Measurements from ENCODE around the gene CCND2.
A peak's percentile ranks its signal among the peaks of the same experiment; 100 is the strongest.

CCND2 gene

GRCh38 chr12:4268329-4269181 lies 5.0 kb upstream of the CCND2 start:
- H3K4me3 Mint-ChIP-seq, result peak overlapping the region; percentile 97
- peaks cover 2% of the 10 kb centered on the region for H3K36me3 Mint-ChIP-seq (ENCODE audit: low read depth)
- peaks cover 25% of the 10 kb centered on the region for H3K4me1 Mint-ChIP-seq (ENCODE audit: low read depth)
- peak overlapping the region; percentile 99 for H3K27ac Mint-ChIP-seq
- H3K9me3 Mint-ChIP-seq, result no peaks in the 10 kb centered on the region
- peaks cover 10% of the 10 kb centered on the region for H3K27me3 Mint-ChIP-seq (ENCODE audit: low read depth)

- Mint-ChIP-seq H3K36me3 (ENCODE audit: low read depth) (peaks cover 2% of the 10 kb centered on the region), H3K27ac (peak overlapping the region; percentile 98), H3K4me1 (ENCODE audit: low read depth) (peaks cover 25% of the 10 kb centered on the region), H3K9me3 (no peaks in the 10 kb centered on the region), H3K4me3 (peak overlapping the region; percentile 99), H3K27me3 (ENCODE audit: low read depth) (peaks cover 10% of the 10 kb centered on the region)
These were observed 4.1 kb upstream of the CCND2 start for GRCh38 chr12:4269279-4269991.

GRCh38 chr12:4270016-4270830 lies 3.3 kb upstream of the CCND2 start:
- Mint-ChIP-seq H3K27ac (peak overlapping the region; percentile 98), H3K27me3 (ENCODE audit: low read depth) (peaks cover 10% of the 10 kb centered on the region), H3K9me3 (no peaks in the 10 kb centered on the region), H3K4me3 (peak overlapping the region; percentile 99), H3K4me1 (ENCODE audit: low read depth) (peaks cover 25% of the 10 kb centered on the region), H3K36me3 (ENCODE audit: low read depth) (peaks cover 10% of the 10 kb centered on the region)

- Mint-ChIP-seq H3K4me1 (ENCODE audit: low read depth) (peaks cover 27% of the 10 kb centered on the region), H3K9me3 (no peaks in the 10 kb centered on the region), H3K27ac (peak overlapping the region; percentile 98), H3K4me3 (peak overlapping the region; percentile 92), H3K36me3 (ENCODE audit: low read depth) (peaks cover 15% of the 10 kb centered on the region), H3K27me3 (ENCODE audit: low read depth) (peaks cover 3% of the 10 kb centered on the region)
These were observed 2.5 kb upstream of the CCND2 start for GRCh38 chr12:4270831-4271716.

- Mint-ChIP-seq H3K36me3 (ENCODE audit: low read depth) (peaks cover 23% of the 10 kb centered on the region), H3K4me3 (peak overlapping the region; percentile 87), H3K9me3 (no peaks in the 10 kb centered on the region), H3K4me1 (ENCODE audit: low read depth) (peaks cover 33% of the 10 kb centered on the region), H3K27ac (peak overlapping the region; percentile 96), H3K27me3 (ENCODE audit: low read depth) (peaks cover 3% of the 10 kb centered on the region)
These were observed 1.7 kb upstream of the CCND2 start for GRCh38 chr12:4271717-4272423.

- Mint-ChIP-seq H3K4me1 (ENCODE audit: low read depth) (peaks cover 39% of the 10 kb centered on the region), H3K9me3 (no peaks in the 10 kb centered on the region), H3K27ac (peak overlapping the region; percentile 96), H3K36me3 (ENCODE audit: low read depth) (peaks cover 31% of the 10 kb centered on the region), H3K4me3 (peak overlapping the region; percentile 87), H3K27me3 (ENCODE audit: low read depth) (no peaks in the 10 kb centered on the region)
These were observed 914 bp upstream of the CCND2 start for GRCh38 chr12:4272424-4273272.

- peak overlapping the region; percentile 87 for H3K4me3 Mint-ChIP-seq
- no peaks in the 10 kb centered on the region for H3K27me3 Mint-ChIP-seq (ENCODE audit: low read depth)
- peaks cover 42% of the 10 kb centered on the region for H3K4me1 Mint-ChIP-seq (ENCODE audit: low read depth)
- H3K9me3 Mint-ChIP-seq, result no peaks in the 10 kb centered on the region
- H3K36me3 Mint-ChIP-seq (ENCODE audit: low read depth), result peaks cover 37% of the 10 kb centered on the region
- H3K27ac Mint-ChIP-seq, result peak overlapping the region; percentile 96
These were observed 300 bp upstream of the CCND2 start for GRCh38 chr12:4273273-4273651.

- no peaks in the 10 kb centered on the region for H3K27me3 Mint-ChIP-seq (ENCODE audit: low read depth)
- peaks cover 46% of the 10 kb centered on the region for H3K4me1 Mint-ChIP-seq (ENCODE audit: low read depth)
- H3K27ac Mint-ChIP-seq, result peak overlapping the region; percentile 96
- peak overlapping the region; percentile 87 for H3K4me3 Mint-ChIP-seq
- H3K9me3 Mint-ChIP-seq, result no peaks in the 10 kb centered on the region
- H3K36me3 Mint-ChIP-seq (ENCODE audit: low read depth), result peaks cover 50% of the 10 kb centered on the region
These were observed 944 bp downstream of the CCND2 start for GRCh38 chr12:4274396-4275015.

GRCh38 chr12:4275016-4275869 lies 1.7 kb downstream of the CCND2 start:
- H3K27me3 Mint-ChIP-seq (ENCODE audit: low read depth), result no peaks in the 10 kb centered on the region
- H3K27ac Mint-ChIP-seq, result peak overlapping the region; percentile 96
- peaks cover 53% of the 10 kb centered on the region for H3K36me3 Mint-ChIP-seq (ENCODE audit: low read depth)
- H3K4me3 Mint-ChIP-seq, result peak overlapping the region; percentile 87
- peaks cover 46% of the 10 kb centered on the region for H3K4me1 Mint-ChIP-seq (ENCODE audit: low read depth)
- H3K9me3 Mint-ChIP-seq, result no peaks in the 10 kb centered on the region

GRCh38 chr12:4275870-4276301 lies 2.3 kb downstream of the CCND2 start:
- no peaks in the 10 kb centered on the region for H3K27me3 Mint-ChIP-seq (ENCODE audit: low read depth)
- H3K36me3 Mint-ChIP-seq (ENCODE audit: low read depth), result peaks cover 60% of the 10 kb centered on the region
- no peaks in the 10 kb centered on the region for H3K9me3 Mint-ChIP-seq

GRCh38 chr12:4276524-4277204 lies 3.1 kb downstream of the CCND2 start:
- Mint-ChIP-seq H3K36me3 (ENCODE audit: low read depth) (peaks cover 65% of the 10 kb centered on the region), H3K27me3 (ENCODE audit: low read depth) (no peaks in the 10 kb centered on the region), H3K4me1 (ENCODE audit: low read depth) (peaks cover 46% of the 10 kb centered on the region), H3K27ac (peak overlapping the region; percentile 86), H3K4me3 (peak overlapping the region; percentile 87), H3K9me3 (no peaks in the 10 kb centered on the region)

More at GRCh38 chr12:4275870-4276301, 2.3 kb downstream of the CCND2 start:
- Mint-ChIP-seq H3K27ac (peak overlapping the region; percentile 96), H3K4me1 (ENCODE audit: low read depth) (peaks cover 47% of the 10 kb centered on the region), H3K4me3 (peak overlapping the region; percentile 87)

Measured in T-helper 1 cell treated with Interleukin-12 subunit alpha and Interleukin-12 subunit beta and Interleukin-4 antibody, amounts not matched to agents 30 μg/mL and 1 μg/mL, for 36 hours (primary cell).